GM12878 (cell line): ENCODE measurements around the gene GHRL. TPM values are rescaled to one million over a fixed set of nuclear protein-coding genes. Genes with fewer than 3 reads are reported as not detected.

Experiments used
- ATAC-seq: fragments of 200-7000 bp; cut with Tn5 transposase; 3 replicates; pipeline ENCODE4 v1.9.1; 2020; ENCODE audit warnings: mild to moderate bottlenecking, moderate library complexity
- BruUV-seq: library from RNA; stranded (reverse); fragments of 400-500 nt; replicated peaks from 2 replicates; lab custom pipeline; 2021; lab: Mats Ljungman, UMichigan
- CTCF ChIA-PET: fragments of 300-600 bp; sonication (Branson Sonifier 250); formaldehyde crosslinking; extraction: SDS; loops from one replicate; lab custom pipeline; 2021; ENCODE audit warnings: inconsistent platforms; lab: Yijun Ruan, JAX
- POLR2A ChIA-PET: fragments of 350-600 bp; formaldehyde crosslinking; extraction: SDS; loops from one replicate; lab custom pipeline; 2021; ENCODE audit warnings: inconsistent platforms; lab: Charles Lee
- RAD21 ChIA-PET: fragments of 300-600 bp; sonication (Branson Sonifier 250); formaldehyde crosslinking; loops from one replicate; lab custom pipeline; 2023; ENCODE audit warnings: antibody characterized with exemption; ENCODE audit not compliant: unreplicated experiment; lab: Charles Lee
- SMC1A ChIA-PET: fragments of 300-600 bp; sonication (Branson Sonifier 250); formaldehyde crosslinking; loops from one replicate; lab custom pipeline; 2023; ENCODE audit not compliant: unreplicated experiment, uncharacterized antibody; lab: Charles Lee
- DNase-seq: peaks from one replicate; pipeline ENCODE4 v3.0.0-alpha.2; 2011; ENCODE audit warnings: low read depth, low spot score
- FAIRE-seq: peaks from 3 replicates; lab custom pipeline; 2011; peaks lifted over from hg19 to GRCh38; lab: Jason Lieb, UNC
- H2AFZ ChIP-seq: 2 replicates; pipeline ENCODE4 v1.6.0; 2011; ENCODE audit warnings: low read depth, low read length, control low read depth; ENCODE audit not compliant: control insufficient read depth
- H3K27ac ChIP-seq: 2 replicates; pipeline ENCODE4 v1.5.1; 2011; ENCODE audit warnings: control low read depth; ENCODE audit not compliant: control insufficient read depth, insufficient read depth
- H3K27me3 ChIP-seq, 2 experiments: replicated peaks in 1 of 2; 2 replicates each; pipeline versions ENCODE4 v1.6.0 to v1.6.1; 2011; ENCODE audit warnings: low read length in 1 of 2; ENCODE audit not compliant: control insufficient read depth in 2 of 2, insufficient read depth in 2 of 2
- H3K36me3 ChIP-seq, 2 experiments: 2 replicates each; pipeline ENCODE4 v1.5.1; 2011; ENCODE audit warnings: low read length in 1 of 2; ENCODE audit not compliant: control insufficient read depth in 2 of 2, insufficient read depth in 2 of 2
- H3K4me1 ChIP-seq: 2 replicates; pipeline ENCODE4 v1.6.1; 2011; ENCODE audit warnings: mild to moderate bottlenecking, low read length, moderate library complexity, mixed read lengths; ENCODE audit not compliant: control insufficient read depth, insufficient read depth
- H3K4me2 ChIP-seq: 2 replicates; pipeline ENCODE4 v1.6.0; 2011; ENCODE audit warnings: control low read depth; ENCODE audit not compliant: control insufficient read depth, insufficient read depth
- H3K4me3 ChIP-seq: fragments of 200-600 bp; sonication (generic); 2 replicates; pipeline ENCODE4 v1.5.1; 2016
- H3K79me2 ChIP-seq: 2 replicates; pipeline ENCODE4 v1.6.0; 2011; ENCODE audit warnings: low read length; ENCODE audit not compliant: control insufficient read depth, insufficient read depth
- H3K9ac ChIP-seq: 2 replicates; pipeline ENCODE4 v1.8.0; 2011; ENCODE audit warnings: low read length, control low read depth, mixed read lengths; ENCODE audit not compliant: control insufficient read depth, insufficient read depth
- H3K9me3 ChIP-seq: replicated peaks from 3 replicates; pipeline ENCODE4 v1.5.1; 2011; ENCODE audit warnings: mild to moderate bottlenecking, low read length; ENCODE audit not compliant: control insufficient read depth, insufficient read depth
- H4K20me1 ChIP-seq: 2 replicates; pipeline ENCODE4 v1.6.0; 2011; ENCODE audit not compliant: control insufficient read depth, insufficient read depth
- CTCF ChIP-seq, 3 experiments: IDR thresholded peaks in 2 of 3; conservative IDR thresholded peaks in 1 of 3; 2 replicates each; pipeline ENCODE4 v1.5.1; 2011; ENCODE audit warnings: low read depth in 3 of 3, low read length in 3 of 3, mild to moderate bottlenecking in 3 of 3, control low read depth in 2 of 3, moderate library complexity in 2 of 3, inconsistent platforms in 1 of 3, mixed read lengths in 1 of 3; ENCODE audit not compliant: control insufficient read depth in 2 of 3, insufficient read depth in 1 of 3; ENCODE audit errors: extremely low read depth in 1 of 3
- HDAC2 ChIP-seq: fragments of 200-600 bp; sonication (generic); IDR thresholded peaks from 2 replicates; pipeline ENCODE4 v1.6.1; 2017
- MAX ChIP-seq: IDR thresholded peaks from 2 replicates; pipeline ENCODE4 v1.6.1; 2012; ENCODE audit warnings: low read depth, low read length, improper control_type of control experiment
- MEF2A ChIP-seq: IDR thresholded peaks from 2 replicates; pipeline ENCODE4 v1.6.1; 2011; ENCODE audit warnings: low read depth, mild to moderate bottlenecking, low read length, moderate library complexity; ENCODE audit not compliant: insufficient read depth
- NKRF ChIP-seq: fragments of 450-650 bp; conservative IDR thresholded peaks from 2 replicates; pipeline ENCODE4 v1.6.1; 2017; ENCODE audit warnings: mild to moderate bottlenecking, moderate library complexity
- NR2C2 ChIP-seq: IDR thresholded peaks from 2 replicates; pipeline ENCODE4 v1.6.1; 2011; ENCODE audit warnings: borderline replicate concordance, low read depth; ENCODE audit not compliant: control insufficient read depth, insufficient read length
- PAX5 ChIP-seq: IDR thresholded peaks from 2 replicates; pipeline ENCODE4 v1.6.1; 2011; ENCODE audit warnings: low read depth, low read length, borderline replicate concordance
- POLR2A ChIP-seq: IDR thresholded peaks from 2 replicates; pipeline ENCODE4 v1.6.1; 2011; ENCODE audit warnings: low read depth, mild to moderate bottlenecking, low read length
- RB1 ChIP-seq: fragments of 450-650 bp; formaldehyde crosslinking; IDR thresholded peaks from 2 replicates; pipeline ENCODE4 v1.6.1; 2017; ENCODE audit warnings: mild to moderate bottlenecking, borderline replicate concordance
- RELA ChIP-seq: fragments of 450-650 bp; IDR thresholded peaks from 2 replicates; pipeline ENCODE4 v1.8.0; 2014; ENCODE audit warnings: borderline replicate concordance; ENCODE audit not compliant: partially characterized antibody
- SREBF1 ChIP-seq: IDR thresholded peaks from 2 replicates; pipeline ENCODE4 v1.6.1; 2012; ENCODE audit warnings: mild to moderate bottlenecking, low read length
- STAT1 ChIP-seq: fragments of 450-650 bp; conservative IDR thresholded peaks from 2 replicates; pipeline ENCODE4 v1.6.1; 2014; ENCODE audit warnings: antibody characterized with exemption, mild to moderate bottlenecking
- TBL1XR1 ChIP-seq: IDR thresholded peaks from 2 replicates; pipeline ENCODE4 v1.6.1; 2012; ENCODE audit warnings: low read depth, low read length, improper control_type of control experiment
- ZBTB40 ChIP-seq: fragments of 450-650 bp; IDR thresholded peaks from 2 replicates; pipeline ENCODE4 v1.6.1; 2016; ENCODE audit warnings: mild to moderate bottlenecking, moderate library complexity, borderline replicate concordance
- ZNF207 ChIP-seq: fragments of 450-650 bp; IDR thresholded peaks from 2 replicates; pipeline ENCODE4 v1.6.1; 2014; ENCODE audit warnings: antibody characterized with exemption, mild to moderate bottlenecking, borderline replicate concordance
- WGBS: methylation state at CpG from one replicate; pipeline ENCODE4 v1.1.6; 2016; ENCODE audit warnings: low lambda C conversion rate; ENCODE audit not compliant: insufficient replicate concordance, insufficient coverage; ENCODE audit errors: missing lambda C conversion rate; 5-methylcytosine and 5-hydroxymethylcytosine counted together
- in situ Hi-C: fragments of 300-500 bp; cut with MboI; formaldehyde crosslinking; loops from 9 replicates; pipeline ENCODE4 v1.14.3; 2018; ENCODE audit warnings: mixed read lengths
- intact Hi-C: fragments of 100-400 bp; cut with micrococcal nuclease; formaldehyde crosslinking; loops from one replicate; pipeline ENCODE4 v1.14.2; 2022; ENCODE audit not compliant: unreplicated experiment
- polyA plus RNA-seq, 11 experiments: library from polyadenylated mRNA; depleted of rRNA in 4 of 11; unstranded in 6 of 11; stranded (reverse) in 5 of 11; fragments of >200 nt; fragmentation: Nextera tagmentation in 4 of 11; fragmentation: Illumina TruSeq in 1 of 11; extraction: Ambion mirVana in 4 of 11; extraction: Trizol in 1 of 11; gene quantifications; 1 replicate in 1 of 11; 2 replicates in 10 of 11; pipeline versions ENCODE4 v1.2.1 to v1.2.3, GENCODE V29; 2011 to 2016; ENCODE audit warnings: inconsistent platforms in 2 of 11, missing spikeins in 2 of 11, low read depth in 1 of 11
- total RNA-seq, 4 experiments: library from RNA; depleted of rRNA in 3 of 4; stranded (reverse); fragments of >200 nt in 3 of 4; fragmentation: Illumina TruSeq in 1 of 4; extraction: Trizol in 1 of 4; gene quantifications; 2 replicates each; pipeline versions ENCODE4 v1.2.1 to v1.2.3, GENCODE V29; 2013 to 2021

GHRL gene
- total and polyA plus RNA-seq, 10 of the 15 experiments (the other 5 are each of a cell fraction or from before 2014, with no cell fraction given): 0.35 to 2.2 (median 0.88) TPM

- TF ChIP-seq RB1 (no peak), MAX (no peak), TBL1XR1 (no peak), MEF2A (no peak), STAT1 (no peak), HDAC2 (no peak), RELA (no peak), NKRF (no peak)
Measured at GRCh38 chr3:10251006-10251405, 41.7 kb downstream of the GHRL start (continued).

- ATAC-seq (no peak), FAIRE-seq (no peak), DNase-seq (no peak)
- Histone ChIP-seq H4K20me1 (no peaks in the 10 kb centered on the region; the same call in 1 of the 2 replicates), H3K27ac (peak overlapping the region; percentile 81), H3K4me3 (peak overlapping the region; percentile 97), H3K4me2 (peak overlapping the region; percentile 82), H3K36me3 (peaks cover 0 to 11% of the 10 kb centered on the region in 2 experiments; a peak in 3 of 4 replicates), H3K27me3 (no peaks in the 10 kb centered on the region), H2AFZ (no peak overlapping the region), H3K79me2 (peaks cover 48% of the 10 kb centered on the region), H3K9ac (peak overlapping the region; percentile 79), H3K9me3 (peaks cover 8% of the 10 kb centered on the region; the same call in 2 of the 3 replicates), H3K4me1 (peaks cover 6% of the 10 kb centered on the region; the same call in 1 of the 2 replicates)
- in situ Hi-C loops: no loop called here
- ChIA-PET POLR2A (interaction anchor here (0.6 to 1.4 kb wide), 4 partner anchors 11 to 263 kb away, joined by 4 to 9 read pairs (median 6); no protein-coding TSS in a partner anchor), RAD21 (interaction anchor here (0.6 to 1.3 kb wide), 4 partner anchors 24 to 195 kb away, joined by 3 to 4 read pairs (median 3); partner anchors contain the start of gene SEC13), CTCF (interaction anchor here (0.6 to 2.1 kb wide), 4 partner anchors 10 to 43 kb away, joined by 3 to 9 read pairs (median 4); partner anchors contain the start of gene GHRL), SMC1A (interaction anchor here (0.7 to 1.6 kb wide), 4 partner anchors 12 to 147 kb away, joined by 3 to 5 read pairs (median 3); partner anchors contain the start of gene GHRL)
- no TSS peak for BruUV-seq
- WGBS: 2% methylated on average over 3 of the region's 3 CpGs
- intact Hi-C loops: no loop called here
- TF ChIP-seq PAX5: no peak
- no peak for TF ChIP-seq NR2C2
- no peak for TF ChIP-seq STAT1
- TF ChIP-seq POLR2A: no peak
- no peak for TF ChIP-seq ZNF207
- no peak for TF ChIP-seq CTCF (IDR thresholded peaks at IDR 0.05 in 2 of 3, conservative IDR thresholded peaks at IDR 0.05 in 1 of 3; ENCODE audit: control insufficient read depth in 2 of 3, extremely low read depth in 1 of 3, insufficient read depth in 1 of 3, low read depth in 3 of 3, low read length in 3 of 3)
- no peak for TF ChIP-seq SREBF1
- TF ChIP-seq ZBTB40: no peak
Measured at GRCh38 chr3:10249833-10250232, 42.9 kb downstream of the GHRL start.
